Muscle layer of duodenum (tissue), 2 donors: ENCODE measurements around the gene FXYD4.

ENCODE experiments used
- H3K27ac ChIP-seq: one replicate; pipeline ENCODE4 v1.7.0; 2013; ENCODE audit warnings: mild to moderate bottlenecking, low read length
- H3K27me3 ChIP-seq: one replicate; pipeline ENCODE4 v1.7.0; 2013; ENCODE audit warnings: low read depth, mild to moderate bottlenecking, control low read depth, low read length
- H3K36me3 ChIP-seq, 2 donors: one replicate each; pipeline ENCODE4 v1.7.0; 2013; ENCODE audit warnings: low read length in 2 of 2, control low read depth in 1 of 2, mild to moderate bottlenecking in 1 of 2; ENCODE audit not compliant: insufficient read depth in 2 of 2, control insufficient read depth in 1 of 2
- H3K4me1 ChIP-seq, 2 donors: one replicate each; pipeline ENCODE4 v1.7.0; 2013; ENCODE audit warnings: low read length in 2 of 2, mild to moderate bottlenecking in 2 of 2, control low read depth in 1 of 2, moderate library complexity in 1 of 2; ENCODE audit not compliant: insufficient read depth in 2 of 2, control insufficient read depth in 1 of 2
- H3K4me3 ChIP-seq, 2 donors: one replicate each; pipeline ENCODE4 v1.7.0; 2013; ENCODE audit warnings: low read length in 2 of 2, low read depth in 1 of 2, mild to moderate bottlenecking in 1 of 2
- H3K9me3 ChIP-seq, 2 donors: one replicate each; pipeline ENCODE4 v1.7.0; 2013; ENCODE audit warnings: low read length in 2 of 2, control low read depth in 1 of 2, mild to moderate bottlenecking in 1 of 2; ENCODE audit not compliant: control insufficient read depth in 1 of 2
- donor health status: healthy.

FXYD4 gene

GRCh38 chr10:43361547-43362190 is 9.8 kb upstream of the FXYD4 start:
- Histone ChIP-seq H3K4me1 (peaks cover 0 to 13% of the 10 kb centered on the region in 2 donors), H3K27me3 (no peaks in the 10 kb centered on the region), H3K4me3 (peak overlapping the region; percentile 73 to 85), H3K9me3 (no peaks in the 10 kb centered on the region), H3K27ac (no peak overlapping the region), H3K36me3 (no peaks in the 10 kb centered on the region)

- Histone ChIP-seq H3K27ac (no peak overlapping the region), H3K27me3 (no peaks in the 10 kb centered on the region), H3K36me3 (no peaks in the 10 kb centered on the region), H3K4me1 (peaks cover 0 to 13% of the 10 kb centered on the region in 2 donors), H3K4me3 (peak overlapping the region; percentile 73 to 85), H3K9me3 (no peaks in the 10 kb centered on the region)
Observed at GRCh38 chr10:43362191-43362839, 9.1 kb upstream of the FXYD4 start.

GRCh38 chr10:43365001-43365400 is 6.4 kb upstream of the FXYD4 start:
- no peak overlapping the region for H3K27ac ChIP-seq

GRCh38 chr10:43369921-43370320 is 1.5 kb upstream of the FXYD4 start:
- Histone ChIP-seq H3K4me1 (no peaks in the 10 kb centered on the region), H3K27me3 (no peaks in the 10 kb centered on the region)

More at GRCh38 chr10:43365001-43365400, 6.4 kb upstream of the FXYD4 start:
- Histone ChIP-seq H3K27me3 (no peaks in the 10 kb centered on the region), H3K4me1 (peaks cover 0 to 13% of the 10 kb centered on the region in 2 donors), H3K36me3 (no peaks in the 10 kb centered on the region), H3K4me3 (no peak overlapping the region), H3K9me3 (no peaks in the 10 kb centered on the region)

GRCh38 chr10:43370671-43371215 is 693 bp upstream of the FXYD4 start:
- Histone ChIP-seq H3K27me3 (no peaks in the 10 kb centered on the region), H3K36me3 (no peaks in the 10 kb centered on the region), H3K4me1 (no peaks in the 10 kb centered on the region), H3K9me3 (no peaks in the 10 kb centered on the region), H3K27ac (no peak overlapping the region), H3K4me3 (no peak overlapping the region)

More at GRCh38 chr10:43369921-43370320, 1.5 kb upstream of the FXYD4 start:
- H3K27ac ChIP-seq, result no peak overlapping the region
- H3K36me3 ChIP-seq, result no peaks in the 10 kb centered on the region
- H3K9me3 ChIP-seq, result no peaks in the 10 kb centered on the region
- no peak overlapping the region for H3K4me3 ChIP-seq

GRCh38 chr10:43372765-43373361 is 1.4 kb downstream of the FXYD4 start:
- Histone ChIP-seq H3K27ac (no peak overlapping the region), H3K9me3 (no peaks in the 10 kb centered on the region), H3K4me3 (no peak overlapping the region), H3K27me3 (no peaks in the 10 kb centered on the region), H3K36me3 (no peaks in the 10 kb centered on the region), H3K4me1 (no peaks in the 10 kb centered on the region)

GRCh38 chr10:43373461-43373860 is 2.0 kb downstream of the FXYD4 start:
- Histone ChIP-seq H3K27me3 (no peaks in the 10 kb centered on the region), H3K36me3 (no peaks in the 10 kb centered on the region), H3K4me1 (no peaks in the 10 kb centered on the region), H3K9me3 (no peaks in the 10 kb centered on the region), H3K27ac (no peak overlapping the region), H3K4me3 (no peak overlapping the region)

- Histone ChIP-seq H3K9me3 (no peaks in the 10 kb centered on the region), H3K27ac (no peak overlapping the region), H3K4me3 (no peak overlapping the region), H3K27me3 (no peaks in the 10 kb centered on the region), H3K36me3 (no peaks in the 10 kb centered on the region), H3K4me1 (no peaks in the 10 kb centered on the region)
Observed at GRCh38 chr10:43374194-43374593, 2.8 kb downstream of the FXYD4 start.

- Histone ChIP-seq H3K4me3 (no peak overlapping the region), H3K27ac (no peak overlapping the region), H3K36me3 (no peaks in the 10 kb centered on the region), H3K27me3 (no peaks in the 10 kb centered on the region), H3K9me3 (no peaks in the 10 kb centered on the region), H3K4me1 (no peaks in the 10 kb centered on the region)
Observed at GRCh38 chr10:43375401-43376020, 4.1 kb downstream of the FXYD4 start.

- no peak overlapping the region for H3K4me3 ChIP-seq
- no peaks in the 10 kb centered on the region for H3K9me3 ChIP-seq
- H3K27me3 ChIP-seq, result no peaks in the 10 kb centered on the region
- H3K4me1 ChIP-seq, result no peaks in the 10 kb centered on the region
- no peak overlapping the region for H3K27ac ChIP-seq
- H3K36me3 ChIP-seq, result no peaks in the 10 kb centered on the region
Observed at GRCh38 chr10:43376046-43376635, 4.7 kb downstream of the FXYD4 start.
